NOMO-1 (cell line): ENCODE results near the gene LRRFIP2.
"Not testable (repeated sequence)": the region's sequence is repeated elsewhere in the genome, so short reads cannot be mapped to it uniquely, and the experiment has no call there.

Experiments
- DNase-seq, 2 experiments: peaks; one replicate each; lab custom pipeline; 2025; ENCODE audit not compliant: unreplicated experiment in 2 of 2; lab: John Stamatoyannopoulos, UW

The LRRFIP2 gene

DNA sequence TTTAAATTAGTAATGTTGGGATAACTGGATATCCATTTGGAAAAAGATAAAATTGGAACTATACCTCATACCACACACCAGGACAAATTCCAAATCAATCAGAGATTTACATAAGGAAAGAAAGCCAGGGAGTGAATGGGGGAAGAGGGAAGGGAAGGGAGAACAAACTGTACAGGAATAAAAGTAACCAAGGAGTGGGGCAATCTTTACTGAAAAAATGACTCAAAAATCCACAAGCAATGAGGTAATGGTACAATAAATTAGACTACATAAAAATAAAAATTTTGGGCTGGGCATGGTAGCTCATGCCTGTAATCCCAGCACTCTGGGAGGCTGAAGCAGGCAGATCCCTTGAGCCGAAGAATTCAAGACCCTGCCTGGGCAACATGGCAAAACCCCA lies 98.4 kb downstream of the LRRFIP2 start:
- DNase-seq, result no peak

DNA sequence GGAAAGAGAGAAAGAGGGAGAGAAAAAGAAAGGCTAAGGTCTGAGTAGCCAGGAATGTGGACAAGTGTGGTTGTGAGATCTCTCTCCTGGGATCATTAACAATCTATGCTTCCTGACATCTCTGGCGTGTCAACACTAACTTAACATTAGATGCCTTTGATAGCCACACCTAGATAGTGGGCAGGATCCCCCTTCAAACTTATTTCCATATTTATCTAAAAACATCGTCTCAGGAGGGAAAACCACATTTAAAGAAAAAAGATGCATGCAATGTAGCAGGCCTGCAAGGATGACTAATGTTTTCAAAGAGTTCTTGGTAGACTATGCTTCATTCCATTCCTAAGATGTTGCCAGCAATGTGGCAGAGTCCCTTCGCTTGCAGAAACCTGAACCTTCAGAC lies 100.2 kb downstream of the LRRFIP2 start:
- no peak for DNase-seq

DNA sequence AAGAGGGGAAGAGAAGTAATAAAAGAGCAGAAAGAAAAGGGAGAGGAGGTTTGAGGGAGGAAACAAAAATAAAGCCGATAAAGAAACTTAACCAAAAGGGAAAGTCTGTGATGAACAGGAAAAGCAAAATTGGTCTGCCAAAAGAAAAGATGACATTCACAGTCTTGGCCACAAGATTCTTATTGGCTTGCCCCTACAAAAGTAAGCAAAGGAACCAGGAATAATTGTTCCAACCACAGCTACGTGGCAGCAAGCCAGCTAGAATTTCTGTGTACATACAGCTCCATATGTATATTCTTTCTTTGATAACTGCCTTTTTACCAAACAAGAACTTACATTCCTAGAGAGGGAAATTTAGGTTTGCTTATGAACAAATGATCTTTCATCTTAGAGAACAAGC lies 101.5 kb downstream of the LRRFIP2 start:
- no peak for DNase-seq

DNA sequence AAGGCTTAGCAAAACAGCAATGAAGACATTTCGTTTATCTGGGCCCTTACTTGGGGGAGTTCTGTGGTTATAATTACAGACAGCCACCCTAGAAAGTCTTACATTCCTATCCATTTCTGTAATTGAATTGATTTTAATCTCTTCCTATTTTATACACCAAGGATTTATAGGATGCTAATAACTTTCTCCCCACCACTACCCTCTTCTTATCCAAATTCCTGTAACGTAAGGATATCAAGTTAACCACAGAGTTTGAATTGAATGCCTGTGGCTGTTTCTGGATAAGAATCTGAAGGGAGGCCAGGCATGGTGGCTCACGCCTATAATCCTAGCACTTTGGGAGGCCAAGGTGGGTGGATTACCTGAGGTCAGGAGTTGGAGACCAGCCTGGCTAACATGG lies 102.5 kb downstream of the LRRFIP2 start:
- DNase-seq, result no peak

DNA sequence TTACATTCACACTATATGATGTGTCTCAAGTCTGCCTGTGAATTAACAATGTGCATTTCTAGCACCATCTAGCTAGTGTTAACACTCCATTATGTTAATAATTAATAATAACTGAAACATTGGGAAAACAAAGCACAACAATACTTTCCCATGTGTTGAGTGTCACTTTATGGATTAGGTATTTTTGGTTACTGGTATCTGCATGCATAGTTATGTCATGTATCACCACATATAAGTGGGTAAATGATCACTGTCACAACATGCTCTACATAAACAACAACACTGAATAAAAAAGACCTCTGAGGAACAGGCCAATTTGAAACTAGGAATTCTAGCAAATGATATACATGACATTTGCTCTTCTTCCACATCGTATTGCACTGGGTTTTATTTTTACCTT lies 106.4 kb downstream of the LRRFIP2 start:
- no peak for DNase-seq

DNA sequence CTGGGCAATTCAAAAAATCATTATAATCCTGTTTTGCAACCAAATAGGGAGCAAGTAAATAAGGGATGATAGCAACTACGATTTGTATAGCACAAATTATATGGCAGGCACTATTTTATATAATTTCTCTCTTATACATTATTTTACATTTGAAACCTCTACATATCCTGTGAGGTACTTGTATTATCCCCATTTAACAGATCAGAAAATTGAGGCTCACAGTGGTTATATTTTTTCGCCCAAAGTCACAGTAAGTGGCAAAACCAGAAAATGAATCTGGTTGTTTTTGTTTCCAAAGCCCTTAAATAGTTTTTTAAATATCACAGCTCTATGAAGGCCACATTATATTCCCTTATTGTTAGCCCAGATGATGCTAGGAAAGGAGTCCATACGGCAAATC lies 106.8 kb downstream of the LRRFIP2 start:
- DNase-seq, result no peak

DNA sequence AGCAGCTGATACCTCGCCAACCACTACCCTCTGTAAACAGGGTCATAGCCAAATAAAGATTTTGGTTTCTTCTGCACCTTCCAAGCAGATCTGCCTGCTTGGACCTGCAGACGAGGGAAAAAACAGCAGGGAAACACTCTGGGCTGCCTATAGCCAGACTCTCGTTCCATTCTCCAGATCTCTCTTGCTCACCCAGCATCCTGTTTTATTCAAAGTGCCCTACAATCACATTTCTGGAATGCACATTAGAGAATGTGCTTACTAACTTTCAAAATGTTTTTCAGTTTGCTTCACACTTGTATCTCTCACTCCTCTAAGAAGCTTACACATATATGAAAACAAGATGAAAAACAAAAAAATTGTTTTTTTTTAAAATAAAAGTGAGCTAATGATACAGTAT lies 109.6 kb downstream of the LRRFIP2 start:
- no peak for DNase-seq

DNA sequence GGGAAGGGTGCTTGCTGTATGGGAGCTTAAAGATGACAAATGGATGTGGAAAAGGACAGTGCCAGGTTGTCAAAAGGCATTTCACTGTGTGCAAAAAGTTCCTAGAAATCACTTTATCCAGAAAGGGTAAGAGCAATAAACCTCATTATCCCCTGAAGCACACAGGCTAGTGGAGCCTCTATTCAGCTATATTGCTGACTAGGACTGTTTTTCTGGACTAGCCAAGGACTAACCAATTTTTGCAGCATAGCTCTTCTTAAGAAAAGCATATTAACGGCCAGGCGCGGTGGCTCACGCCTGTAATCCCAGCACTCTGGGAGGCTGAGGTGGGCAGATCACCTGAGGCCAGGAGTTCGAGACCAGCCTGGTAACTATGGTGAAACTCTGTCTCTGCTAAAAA lies 116.3 kb downstream of the LRRFIP2 start:
- DNase-seq, result no peak

DNA sequence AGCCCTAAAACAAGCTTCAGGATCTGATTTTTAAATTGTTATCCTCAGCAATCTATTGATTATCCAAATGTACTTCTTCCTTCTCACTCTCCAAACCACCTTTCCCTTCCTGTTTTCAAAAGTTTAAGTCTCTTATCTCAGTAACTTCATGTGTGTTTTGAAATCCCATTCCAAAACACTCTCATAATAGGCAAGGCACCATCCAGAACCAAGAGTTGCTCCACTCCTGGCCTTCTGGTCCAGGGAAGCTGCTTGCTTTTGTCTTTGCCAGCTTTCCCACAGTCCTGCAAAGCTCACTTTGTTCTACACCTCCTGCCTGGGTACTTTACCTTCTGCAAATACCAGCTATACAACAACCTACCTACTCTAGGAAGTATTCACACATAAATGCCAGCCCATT lies 117.6 kb downstream of the LRRFIP2 start:
- DNase-seq, result no peak

DNA sequence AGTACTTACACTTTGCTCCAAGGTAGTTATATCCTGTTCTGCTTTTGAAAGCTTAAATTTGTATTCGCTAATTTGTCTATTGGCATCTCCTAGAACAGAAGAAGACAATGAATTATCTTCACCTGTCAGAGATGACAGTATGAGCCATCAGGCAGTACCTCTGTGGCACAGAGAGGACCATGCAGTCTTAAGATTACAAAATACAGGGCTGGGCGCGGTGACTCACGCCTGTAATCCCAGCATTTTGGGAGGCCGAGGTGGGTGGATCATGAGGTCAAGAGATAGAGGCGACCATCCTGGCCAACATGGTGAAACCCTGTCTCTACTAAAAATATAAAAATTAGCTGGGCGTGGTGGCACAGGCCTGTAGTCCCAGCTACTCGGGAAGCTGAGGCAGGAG lies 119.3 kb downstream of the LRRFIP2 start:
- not testable (repeated sequence) for DNase-seq

DNA sequence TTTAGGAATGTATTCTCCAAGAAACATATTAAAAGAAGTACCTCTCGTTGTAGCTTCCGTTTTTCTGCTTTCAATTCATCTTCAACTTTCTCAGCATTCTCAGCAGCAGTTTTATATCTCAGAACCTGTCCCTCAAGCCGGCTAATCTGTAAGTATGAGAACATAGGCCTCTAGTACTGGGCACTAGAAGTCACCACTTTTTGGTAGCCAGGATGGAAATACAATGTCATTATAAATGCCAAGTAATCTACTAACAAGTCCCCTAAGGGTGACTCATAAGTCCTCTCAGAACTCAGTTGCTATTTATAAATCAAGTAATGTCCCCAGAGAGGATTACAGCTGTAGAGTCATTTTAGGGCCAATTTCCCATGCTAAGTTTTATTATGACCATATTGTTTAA lies 120.0 kb downstream of the LRRFIP2 start:
- DNase-seq, result peak in 1 of 2 experiments; percentile 61

DNA sequence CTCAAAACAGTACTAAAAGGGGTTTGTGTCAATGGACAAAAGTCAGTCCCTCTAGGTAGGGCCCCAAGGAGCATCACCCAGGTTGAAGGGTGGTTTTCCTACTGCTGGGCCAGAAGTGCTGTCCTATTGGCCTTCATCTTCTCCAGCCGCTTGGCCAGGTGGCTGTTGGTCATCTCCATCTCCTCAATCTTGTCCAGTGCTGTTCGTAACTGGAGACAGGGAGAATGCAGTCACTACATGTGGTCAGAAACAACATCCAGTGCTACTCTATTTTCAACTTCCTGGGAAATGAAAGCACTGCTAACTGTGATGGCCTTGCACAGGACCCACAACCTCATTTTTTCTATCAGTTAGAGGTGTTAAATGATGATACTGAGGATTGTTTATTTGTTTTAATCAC lies 120.6 kb downstream of the LRRFIP2 start:
- DNase-seq, result no peak

DNA sequence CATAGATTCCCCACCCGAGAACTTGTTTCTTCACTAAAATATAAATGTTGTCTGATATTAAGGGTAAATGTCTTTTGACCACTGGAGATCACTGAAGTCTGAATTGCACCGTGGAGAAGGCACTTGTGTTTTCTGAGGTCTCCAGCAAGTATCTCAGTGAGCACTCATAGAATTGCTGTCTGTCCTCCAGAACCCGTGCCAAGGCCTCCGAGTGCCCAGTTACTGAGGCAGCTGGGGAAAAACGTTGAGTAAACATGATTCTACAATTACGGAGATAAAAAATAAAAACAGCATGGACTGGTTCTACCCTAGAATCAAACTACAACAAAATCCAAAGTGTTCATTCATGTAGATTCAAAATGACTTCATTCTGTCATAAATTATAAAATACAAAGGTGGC lies 121.0 kb downstream of the LRRFIP2 start:
- no peak for DNase-seq

DNA sequence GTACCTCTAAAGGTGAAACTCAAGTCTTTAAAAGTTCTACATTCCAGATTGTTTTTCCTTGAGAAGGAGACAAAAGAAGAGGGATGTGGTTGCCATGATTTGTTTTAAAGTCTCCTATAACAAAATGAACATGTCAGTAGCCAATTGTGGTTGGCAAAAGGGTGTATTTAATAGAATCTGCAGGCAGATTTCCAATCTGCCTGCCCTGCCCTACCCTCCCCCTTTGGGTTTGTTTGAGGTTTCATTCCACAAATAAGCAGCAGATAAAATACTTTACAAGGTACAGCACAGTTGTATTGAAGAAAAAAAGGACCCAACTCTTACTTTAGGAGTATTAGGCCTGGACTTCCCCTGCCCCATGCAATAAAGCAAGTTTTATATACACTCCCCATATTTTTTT lies 121.5 kb downstream of the LRRFIP2 start:
- no peak for DNase-seq

DNA sequence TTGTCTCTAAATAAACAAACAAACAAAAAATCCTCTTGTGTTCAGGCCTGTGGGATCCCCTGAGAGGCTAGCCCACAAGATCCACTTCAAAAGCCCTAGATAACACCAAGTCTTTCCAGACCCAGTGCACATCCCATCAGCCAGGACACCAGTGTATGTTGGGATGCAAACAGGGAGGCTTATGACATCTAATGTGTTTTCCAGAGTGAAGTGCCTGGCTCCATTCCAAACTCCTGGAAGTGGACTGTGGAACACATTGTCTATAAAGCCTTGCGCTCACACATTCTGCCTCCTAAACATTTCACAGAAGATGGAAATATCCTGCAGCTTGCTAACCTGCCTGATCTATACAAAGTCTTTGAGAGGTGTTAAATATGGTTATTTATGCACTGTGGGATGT lies 124.1 kb downstream of the LRRFIP2 start:
- DNase-seq, result no peak

DNA sequence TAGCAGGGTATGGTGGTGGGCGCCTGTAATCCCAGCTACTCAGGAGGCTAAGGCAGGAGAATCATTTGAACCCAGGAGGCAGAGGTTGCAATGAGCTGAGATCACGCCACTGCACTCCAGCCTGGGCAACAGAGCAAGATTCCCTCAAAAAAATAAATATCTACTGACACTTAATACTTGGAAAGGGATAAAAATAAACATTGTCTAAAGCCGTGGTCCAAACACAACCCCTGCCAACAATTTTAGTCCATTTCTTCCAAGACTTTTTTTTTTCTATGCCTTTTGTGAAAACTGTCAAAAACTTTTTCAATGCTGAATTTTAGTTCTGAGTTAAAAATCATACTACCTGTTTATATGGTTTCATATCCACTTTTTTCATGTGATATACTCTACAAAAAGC lies 131.7 kb downstream of the LRRFIP2 start:
- not testable (repeated sequence) for DNase-seq

DNA sequence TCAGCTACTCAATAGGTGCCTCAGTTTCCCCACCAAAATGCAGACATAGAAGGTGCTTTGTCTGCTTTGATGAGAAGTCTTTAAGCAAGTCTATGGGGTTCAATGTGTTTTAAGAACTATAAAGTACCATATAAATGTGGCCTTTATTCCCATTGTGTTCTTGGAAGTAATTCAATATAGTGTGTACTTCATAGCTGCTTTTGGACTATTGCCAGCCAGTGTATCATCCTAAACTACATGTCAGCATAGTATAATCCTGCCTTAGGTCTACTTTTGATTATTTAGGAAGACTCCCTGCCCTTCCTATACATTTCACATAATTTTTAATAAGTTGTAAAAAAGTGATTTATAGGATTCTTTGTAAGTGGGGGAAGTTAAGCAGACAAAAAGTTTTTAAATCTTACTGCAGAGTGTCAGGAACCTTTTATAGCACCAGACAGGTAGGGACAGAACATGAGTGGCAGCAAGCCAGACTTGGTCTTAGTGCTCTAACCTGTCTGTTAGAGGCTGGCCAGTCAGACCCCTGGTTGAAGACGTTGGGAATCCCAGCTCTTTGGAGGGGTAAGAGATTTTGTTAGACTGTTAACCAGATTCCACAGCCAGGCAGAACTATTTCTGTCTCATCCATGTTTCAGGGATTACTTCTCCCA lies 132.7 kb downstream of the LRRFIP2 start:
- DNase-seq, result no peak

DNA sequence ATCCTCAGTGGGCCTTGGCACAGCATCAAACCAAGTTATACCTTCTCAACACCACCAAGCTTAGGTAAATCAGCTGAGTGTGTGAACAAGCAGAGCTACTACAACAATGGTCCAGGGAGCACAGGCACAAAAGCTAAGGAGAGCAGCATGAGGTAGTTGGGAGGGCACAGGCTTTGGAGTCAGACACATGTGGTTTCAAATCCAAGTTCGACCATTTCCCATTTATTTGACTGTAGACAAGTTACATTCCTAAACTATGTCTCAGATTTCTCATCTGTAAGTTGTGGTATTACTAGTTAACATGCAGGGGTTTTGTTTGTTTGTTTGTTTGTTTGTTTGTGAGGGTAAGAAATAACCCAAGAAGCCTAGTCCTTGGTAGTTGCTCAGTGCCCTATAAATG lies 134.2 kb downstream of the LRRFIP2 start:
- DNase-seq, result no peak

DNA sequence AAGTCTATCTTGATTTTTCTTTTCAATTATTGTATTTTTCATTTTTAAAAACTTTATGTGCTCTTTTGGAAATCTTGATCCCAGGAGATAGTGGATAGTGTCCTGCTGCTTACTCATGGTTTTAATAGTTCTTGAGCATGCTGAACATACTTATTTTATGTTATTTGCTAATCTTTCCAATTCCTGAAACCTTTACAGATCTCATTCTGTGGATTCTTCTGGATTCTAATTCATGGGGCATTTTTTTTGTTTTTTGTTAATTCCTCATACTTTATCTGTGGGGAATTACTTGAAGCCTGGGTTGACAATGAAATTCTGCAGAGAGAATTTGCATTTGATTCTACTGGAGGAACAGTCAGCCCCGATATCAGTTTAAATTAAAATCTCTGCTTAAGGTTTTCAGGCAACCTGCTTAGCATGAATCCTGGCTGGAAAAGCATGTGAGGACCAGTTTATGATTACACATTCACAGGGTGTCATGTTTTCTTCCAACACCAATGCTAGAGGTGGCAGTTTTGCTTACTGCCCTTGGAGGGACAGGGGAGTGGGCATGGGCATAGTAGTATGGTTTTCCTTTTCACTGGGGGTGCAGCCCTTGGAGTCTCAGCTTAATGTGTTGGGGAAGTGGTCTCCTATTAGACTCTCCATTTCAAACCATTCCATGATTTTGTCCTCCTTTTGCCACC lies 135.1 kb downstream of the LRRFIP2 start:
- DNase-seq, result no peak

DNA sequence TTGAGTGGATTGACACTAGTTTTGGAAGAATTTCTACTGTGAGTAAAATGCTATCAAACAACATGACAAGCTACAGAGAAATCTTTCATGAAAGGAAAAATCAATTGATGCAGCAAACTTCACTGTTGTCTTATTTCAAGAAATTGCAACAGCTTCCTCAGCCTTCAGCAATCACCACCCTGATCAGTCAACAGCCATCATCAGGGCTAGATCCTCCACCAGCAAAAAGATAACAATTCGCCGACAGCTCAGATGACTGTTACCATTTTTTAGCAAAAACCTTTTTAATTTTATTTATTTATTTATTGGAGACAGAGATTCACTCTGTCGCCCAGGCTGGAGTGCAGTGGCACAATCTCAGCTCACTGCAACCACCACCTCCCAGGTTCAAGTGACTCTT lies 137.0 kb downstream of the LRRFIP2 start:
- no peak for DNase-seq

DNA sequence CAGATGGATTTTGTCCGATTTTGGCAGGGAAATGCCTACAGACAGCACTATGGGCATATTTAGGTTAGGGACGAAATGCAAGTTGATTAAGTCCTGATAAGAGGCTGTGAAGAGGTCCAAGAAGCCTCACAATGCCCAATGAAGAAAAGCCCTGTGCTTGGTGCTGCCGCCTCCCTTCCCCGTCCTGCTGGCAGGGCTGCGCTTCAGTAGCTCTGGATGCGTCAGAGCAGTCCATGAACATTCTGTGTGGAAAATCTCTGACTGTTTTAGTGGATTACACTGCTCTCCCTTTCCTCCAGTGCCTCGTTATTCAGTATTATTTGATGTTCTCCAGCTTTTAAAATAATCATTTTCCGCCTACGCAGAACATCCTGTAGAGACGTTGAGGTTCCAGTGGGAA lies 141.4 kb downstream of the LRRFIP2 start:
- DNase-seq, result no peak

DNA sequence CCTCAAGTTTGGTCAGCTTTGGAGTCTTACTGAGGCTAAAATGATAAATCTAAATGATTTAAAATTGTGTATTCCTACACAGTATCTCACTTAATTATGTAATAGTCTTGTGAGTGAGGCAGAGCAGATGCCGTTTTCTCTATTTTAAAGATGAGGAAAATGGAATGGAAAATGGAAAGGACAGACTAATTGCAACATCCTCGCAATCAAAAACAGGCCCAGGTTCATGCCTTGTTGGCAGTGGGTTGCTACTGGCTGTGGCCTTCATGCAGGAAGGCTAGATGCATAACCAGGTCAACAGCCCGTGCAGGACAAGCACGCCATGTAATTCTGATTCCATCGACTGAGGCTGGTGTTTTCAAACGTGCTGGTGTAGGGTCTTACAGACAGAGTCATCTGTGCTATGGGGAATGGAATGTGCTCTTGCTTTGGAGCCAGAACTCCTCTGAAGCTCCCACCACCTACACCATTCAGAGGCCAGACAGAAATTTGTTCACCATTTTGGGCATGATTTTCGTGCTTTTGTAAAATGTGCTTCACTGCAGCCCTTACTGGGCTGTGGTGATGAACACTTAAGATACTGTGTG lies 143.2 kb downstream of the LRRFIP2 start:
- no peak for DNase-seq
